ENCODE data around the gene MOGAT2.
A peak's percentile ranks its signal among the peaks of the same experiment; 100 is the strongest.

DNA sequence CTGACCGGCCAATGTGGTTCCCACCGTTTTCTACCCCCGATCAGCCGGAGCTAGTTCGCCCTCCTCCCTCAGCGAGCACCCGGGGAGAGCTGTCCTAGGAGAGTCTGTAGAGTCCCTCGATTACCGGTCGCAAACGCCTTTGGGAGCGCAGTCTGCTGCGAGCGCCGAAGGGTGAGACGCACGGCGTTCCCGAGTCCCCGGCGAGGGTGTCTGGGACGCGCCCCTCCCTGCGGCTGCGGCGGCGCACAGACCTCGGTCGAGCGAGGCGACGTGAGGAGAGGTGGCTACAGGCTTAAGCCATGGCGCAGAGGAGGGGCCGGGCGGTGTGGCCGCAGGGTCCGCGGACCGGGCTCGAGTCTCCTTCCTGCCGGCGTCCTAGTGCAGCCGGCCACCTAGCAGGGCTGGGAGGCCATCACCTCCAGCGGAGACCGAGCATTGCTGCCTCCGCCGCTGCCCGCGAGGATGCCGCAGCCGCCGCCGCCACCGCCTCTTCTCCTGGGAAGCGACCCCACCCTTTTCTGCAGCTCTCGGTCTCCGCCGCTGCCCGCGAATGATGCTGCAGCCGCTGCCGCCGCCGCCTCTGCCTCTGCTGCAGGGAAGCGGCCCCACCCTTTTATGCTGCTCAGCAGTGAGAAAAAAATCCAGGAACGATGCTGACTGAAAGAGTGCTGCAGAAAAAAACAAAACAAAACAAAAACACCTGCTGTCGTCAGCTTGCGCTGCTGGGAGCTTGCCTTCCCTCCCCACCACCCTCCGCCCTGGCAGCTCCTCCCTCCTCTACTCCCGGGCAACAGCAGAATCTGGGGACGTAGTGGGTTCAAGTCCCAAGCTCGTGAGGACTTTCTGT is 49.0 kb upstream of the MOGAT2 start, which contains the start of gene MAP6:
- TF ChIP-seq CTCF (IDR thresholded peaks at IDR 0.05) (no peak), POLR2AphosphoS5 (IDR thresholded peaks at IDR 0.05; ENCODE audit: insufficient read depth in 1 of 2, low read depth in 1 of 2) (peak in 1 of 2 donors; percentile 29), POLR2A (IDR thresholded peaks at IDR 0.05) (no peak)

Measured in vagina (tissue), 2 donors.